Lower leg skin (tissue), 4 donors: ENCODE results near the gene PDZD2. TPM values are rescaled to one million over a fixed set of nuclear protein-coding genes. Genes with fewer than 3 reads are reported as not detected.
A peak's percentile ranks its signal among the peaks of the same experiment; 100 is the strongest.

Experiments used
- DNase-seq, 2 donors: peaks; one replicate each; pipeline ENCODE4 v3.0.0-alpha.2; 2019; ENCODE audit warnings: low spot score in 2 of 2
- H3K4me3 ChIP-seq: fragments of 200-600 bp; sonication (generic); 2 replicates; pipeline ENCODE4 v1.5.1; 2017; ENCODE audit warnings: mild to moderate bottlenecking, low read depth; ENCODE audit not compliant: poor library complexity, severe bottlenecking
- POLR2A ChIP-seq, 2 donors: fragments of 450-650 bp; IDR thresholded peaks; one replicate each; pipeline ENCODE4 v1.6.1; 2016 to 2017; ENCODE audit warnings: antibody characterized with exemption in 2 of 2, mild to moderate bottlenecking in 1 of 2, moderate library complexity in 1 of 2
- WGBS, 2 donors: methylation state at CpG; one replicate each; pipeline ENCODE4 v1.1.5; 2018; 5-methylcytosine and 5-hydroxymethylcytosine counted together
- intact Hi-C: fragments of 100-400 bp; cut with DNase I; formaldehyde crosslinking; loops from one replicate; pipeline ENCODE4 v1.15.0; 2023; ENCODE audit warnings: low total_unique reads
- total RNA-seq, 4 donors: library from RNA; depleted of rRNA; stranded (reverse); fragments of >200 nt; gene quantifications; one replicate each; pipeline ENCODE4 v1.1.0, GENCODE V29; 2016
- TF ChIP-seq, protein P1 (sequence below), 3 donors: fragments of 450-650 bp; IDR thresholded peaks; one replicate each; pipeline ENCODE4 v1.5.1; 2016; ENCODE audit warnings: antibody characterized with exemption in 3 of 3, mild to moderate bottlenecking in 3 of 3, moderate library complexity in 2 of 3

PDZD2 gene
- total RNA-seq, 4 donors from 2014 or later, result 102 to 150 (median 116) TPM

DNA sequence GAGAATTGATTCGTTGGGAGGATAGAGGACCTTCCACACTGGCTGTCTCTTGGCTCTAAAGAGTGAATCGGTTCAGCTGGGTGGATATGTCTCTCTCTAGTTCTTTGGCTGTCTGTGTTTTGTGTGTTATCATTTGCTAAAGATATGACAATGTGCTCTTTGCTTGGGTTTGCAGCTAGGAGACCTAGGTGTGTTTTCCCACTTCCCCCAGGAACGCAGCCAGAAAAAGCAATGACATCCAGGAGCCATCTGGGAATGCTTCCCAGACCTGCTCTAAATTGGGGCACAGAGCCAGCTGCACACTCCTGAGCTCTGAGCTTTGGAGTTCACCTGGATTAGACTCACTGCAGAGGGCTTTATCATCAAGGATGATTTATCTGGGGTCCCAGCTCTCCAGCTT is 12.8 kb upstream of the PDZD2 start:
- DNase-seq, result no peak
- no peak for TF ChIP-seq POLR2A (IDR thresholded peaks at IDR 0.05)
- TF ChIP-seq, protein P1, sequence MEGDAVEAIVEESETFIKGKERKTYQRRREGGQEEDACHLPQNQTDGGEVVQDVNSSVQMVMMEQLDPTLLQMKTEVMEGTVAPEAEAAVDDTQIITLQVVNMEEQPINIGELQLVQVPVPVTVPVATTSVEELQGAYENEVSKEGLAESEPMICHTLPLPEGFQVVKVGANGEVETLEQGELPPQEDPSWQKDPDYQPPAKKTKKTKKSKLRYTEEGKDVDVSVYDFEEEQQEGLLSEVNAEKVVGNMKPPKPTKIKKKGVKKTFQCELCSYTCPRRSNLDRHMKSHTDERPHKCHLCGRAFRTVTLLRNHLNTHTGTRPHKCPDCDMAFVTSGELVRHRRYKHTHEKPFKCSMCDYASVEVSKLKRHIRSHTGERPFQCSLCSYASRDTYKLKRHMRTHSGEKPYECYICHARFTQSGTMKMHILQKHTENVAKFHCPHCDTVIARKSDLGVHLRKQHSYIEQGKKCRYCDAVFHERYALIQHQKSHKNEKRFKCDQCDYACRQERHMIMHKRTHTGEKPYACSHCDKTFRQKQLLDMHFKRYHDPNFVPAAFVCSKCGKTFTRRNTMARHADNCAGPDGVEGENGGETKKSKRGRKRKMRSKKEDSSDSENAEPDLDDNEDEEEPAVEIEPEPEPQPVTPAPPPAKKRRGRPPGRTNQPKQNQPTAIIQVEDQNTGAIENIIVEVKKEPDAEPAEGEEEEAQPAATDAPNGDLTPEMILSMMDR (IDR thresholded peaks at IDR 0.05), result no peak
- intact Hi-C loops, result no loop called here
- H3K4me3 ChIP-seq, result no peak overlapping the region
- 38 to 57% methylated on average over 3 of the region's 3 CpGs for WGBS, 2 donors

DNA sequence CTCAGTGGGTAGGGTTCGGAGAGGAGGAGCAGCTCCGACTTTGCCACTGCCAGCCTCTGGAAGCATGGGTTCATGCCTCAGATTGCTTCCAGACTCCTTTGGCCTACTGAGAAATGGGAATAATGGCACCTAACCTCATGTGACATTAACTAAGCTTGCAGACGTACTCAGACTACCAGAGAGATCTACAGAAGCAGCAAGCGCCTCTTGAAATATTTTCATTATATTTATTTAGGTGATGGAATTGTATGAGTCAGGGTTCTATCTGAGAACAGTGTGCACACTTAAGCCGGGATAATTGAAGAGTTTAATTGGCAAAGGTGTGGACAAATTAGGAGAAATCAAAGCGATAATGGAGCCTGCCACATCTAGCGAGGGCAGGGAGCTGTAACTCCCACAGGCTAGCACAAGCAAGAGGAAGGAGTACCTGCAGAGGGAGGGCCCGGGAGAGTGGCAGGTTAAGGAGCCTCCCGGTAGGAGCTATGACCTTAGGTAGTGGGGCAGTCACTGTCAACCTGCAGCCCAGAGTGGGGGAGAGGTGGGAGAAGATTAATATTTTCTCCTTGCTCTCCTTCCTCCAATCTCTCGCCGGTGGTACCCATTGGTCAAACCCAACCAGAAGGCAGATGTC is 12.2 kb upstream of the PDZD2 start:
- intact Hi-C loops, result no loop called here
- 61 to 71% methylated on average over 11 of the region's 11 CpGs for WGBS, 2 donors
- DNase-seq, result no peak
- H3K4me3 ChIP-seq, result no peak overlapping the region
- TF ChIP-seq POLR2A (IDR thresholded peaks at IDR 0.05), result no peak
- TF ChIP-seq, protein P1 (IDR thresholded peaks at IDR 0.05), result no peak

DNA sequence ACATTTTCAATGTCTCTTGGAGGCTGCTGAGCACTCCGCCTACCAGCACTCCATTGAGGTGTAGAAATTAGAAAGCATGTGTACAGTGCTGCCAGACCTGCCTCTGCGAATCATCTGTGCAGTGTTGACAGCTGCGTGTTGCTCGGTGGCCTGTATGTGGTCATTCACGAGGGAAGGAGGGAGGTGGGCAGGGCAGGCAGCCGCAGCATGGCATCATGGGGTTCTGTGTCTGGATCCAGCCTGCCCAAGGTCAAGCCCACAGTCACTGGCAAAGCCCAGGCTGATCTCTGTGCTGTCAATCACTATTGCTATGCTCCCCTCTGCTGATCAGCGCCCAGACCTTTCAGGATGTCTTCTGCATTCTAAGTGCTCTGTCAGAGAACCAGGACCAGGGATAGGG is 8.0 kb upstream of the PDZD2 start:
- no peak overlapping the region for H3K4me3 ChIP-seq
- TF ChIP-seq, protein P1 (IDR thresholded peaks at IDR 0.05), result no peak
- no peak for TF ChIP-seq POLR2A (IDR thresholded peaks at IDR 0.05)
- intact Hi-C loops, result no loop called here
- WGBS, 2 donors, result 76 to 84% methylated on average over 7 of the region's 7 CpGs
- DNase-seq, result no peak

DNA sequence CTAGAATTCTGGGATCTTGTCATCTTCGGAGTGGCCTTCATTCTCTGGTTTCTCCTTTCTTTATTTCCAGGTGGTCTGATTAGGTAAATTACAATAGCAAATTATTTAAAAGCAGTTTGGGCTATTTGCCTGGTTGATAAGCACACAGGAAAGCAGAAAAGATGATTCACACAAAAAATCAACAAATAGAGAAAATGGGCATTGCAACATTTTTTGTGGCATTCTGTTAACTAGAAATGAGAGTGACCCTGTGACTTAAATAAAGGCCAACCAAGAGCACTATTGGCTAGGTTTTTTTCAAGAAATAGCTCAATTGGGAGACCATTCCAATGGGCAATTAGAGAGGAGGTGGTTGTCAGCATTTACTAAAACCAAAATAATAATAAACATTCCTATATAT is 6.5 kb upstream of the PDZD2 start:
- H3K4me3 ChIP-seq, result no peak overlapping the region
- 96 to 98% methylated on average over 1 of the region's 1 CpG for WGBS, 2 donors
- DNase-seq, result no peak
- intact Hi-C loops, result no loop called here
- no peak for TF ChIP-seq POLR2A (IDR thresholded peaks at IDR 0.05)
- TF ChIP-seq, protein P1 (IDR thresholded peaks at IDR 0.05), result no peak

DNA sequence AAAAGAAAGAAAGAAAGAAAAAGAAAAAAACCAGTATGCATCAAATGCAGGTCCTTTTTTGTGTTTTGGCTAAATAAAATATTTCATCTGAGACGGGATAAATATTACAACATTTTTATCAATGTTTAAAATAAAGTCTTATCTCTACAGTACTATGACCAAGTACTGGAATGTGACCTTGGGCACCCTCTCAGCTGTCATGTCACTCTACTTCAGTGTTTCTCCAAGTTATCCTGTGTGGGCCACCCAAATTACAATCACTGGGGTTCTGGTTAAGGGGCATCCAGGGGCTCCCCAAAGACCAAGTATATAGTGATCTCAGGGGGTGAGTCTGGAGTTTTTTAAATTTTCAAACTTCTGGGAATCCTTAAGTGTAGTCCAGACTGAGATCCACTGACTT is 3.5 kb upstream of the PDZD2 start:
- H3K4me3 ChIP-seq, result no peak overlapping the region
- TF ChIP-seq, protein P1 (IDR thresholded peaks at IDR 0.05), result no peak
- TF ChIP-seq POLR2A (IDR thresholded peaks at IDR 0.05), result no peak
- WGBS, 2 donors, result 85 to 90% methylated on average over 1 of the region's 1 CpG
- peak in 1 of 2 donors; percentile 8 for DNase-seq
- intact Hi-C loops, result no loop called here

DNA sequence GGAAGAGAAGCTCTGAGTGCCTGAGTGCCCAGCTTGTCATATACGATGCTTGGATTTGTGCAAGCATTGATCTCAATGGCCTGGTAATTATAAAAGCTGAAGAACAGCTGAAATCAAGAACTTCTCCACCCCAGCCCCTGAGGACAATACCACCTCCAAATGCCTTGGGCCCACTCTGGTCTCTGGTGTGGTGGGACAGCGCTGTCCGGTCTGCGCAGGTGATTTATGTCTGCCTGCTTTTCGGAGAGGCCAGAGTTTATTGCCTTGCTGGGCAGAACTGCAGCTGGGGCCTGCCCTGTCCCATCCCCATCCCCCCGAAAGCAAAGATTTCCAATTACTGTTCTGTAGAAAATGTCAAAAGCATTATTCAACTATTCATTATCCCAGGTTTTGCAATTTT is 1.1 kb upstream of the PDZD2 start:
- no peak overlapping the region for H3K4me3 ChIP-seq
- intact Hi-C loops, result no loop called here
- 91 to 96% methylated on average over 6 of the region's 6 CpGs for WGBS, 2 donors
- peak in 1 of 2 donors; percentile 78 for DNase-seq
- no peak for TF ChIP-seq POLR2A (IDR thresholded peaks at IDR 0.05)
- TF ChIP-seq, protein P1 (IDR thresholded peaks at IDR 0.05), result no peak
